ENCODE data around the gene WWOX.

GRCh38 chr16:78597809-78598570 is 498.5 kb downstream of the WWOX start:
- no peak for TF ChIP-seq CTCF (IDR thresholded peaks at IDR 0.05 in 8 of 11, conservative IDR thresholded peaks at IDR 0.05 in 3 of 11)
- no peak for TF ChIP-seq POLR2AphosphoS5 (IDR thresholded peaks at IDR 0.05)
